Measurements from ENCODE around the gene APPL2. TPM values are rescaled to one million over a fixed set of nuclear protein-coding genes. Genes with fewer than 3 reads are reported as not detected.

The APPL2 gene
- total and polyA plus RNA-seq, 2 of the 13 experiments (the other 11 are each of a cell fraction or from before 2014, with no cell fraction given) = 9.9 to 11.1 TPM

DNA sequence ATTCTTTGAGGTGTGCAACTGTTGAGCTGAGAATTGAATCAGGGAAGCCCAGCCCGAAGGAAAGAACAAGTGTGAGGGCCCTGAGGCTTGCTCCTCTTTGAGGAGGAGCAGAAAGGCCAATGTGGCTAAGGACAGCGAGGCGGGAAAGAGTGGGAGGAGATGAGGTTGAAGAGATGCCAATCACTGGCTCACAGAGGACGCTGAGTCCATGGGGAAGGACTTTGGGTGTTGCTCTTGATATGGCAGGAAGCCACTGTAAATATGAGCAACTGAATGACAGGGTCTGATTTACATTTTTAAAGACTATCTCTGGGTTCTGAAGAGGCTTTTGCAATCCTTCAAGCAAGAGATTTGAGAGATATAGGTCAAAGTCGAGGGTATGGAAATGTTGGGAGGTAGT is 3.3 kb upstream of the APPL2 start (continued):
- TF ChIP-seq ZNF260 (CRISPR knock-in tag; IDR thresholded peaks at IDR 0.05; ENCODE audit: borderline replicate concordance, low read depth) (no peak), FOXM1 (CRISPR knock-in tag; IDR thresholded peaks at IDR 0.05) (no peak), TFAP4 (IDR thresholded peaks at IDR 0.05; ENCODE audit: borderline replicate concordance, low read depth) (no peak), EZH2 (conservative IDR thresholded peaks at IDR 0.05; ENCODE audit: low read depth, low read length) (no peak), ZIK1 (CRISPR knock-in tag; IDR thresholded peaks at IDR 0.05; ENCODE audit: borderline replicate concordance, low read depth) (no peak), DRAP1 (CRISPR knock-in tag; IDR thresholded peaks at IDR 0.05) (no peak), ATF7 (IDR thresholded peaks at IDR 0.05) (no peak), ATF7 (CRISPR knock-in tag; IDR thresholded peaks at IDR 0.05) (no peak), NAIF1 (CRISPR knock-in tag; IDR thresholded peaks at IDR 0.05; ENCODE audit: borderline replicate concordance) (no peak), ZNF614 (CRISPR knock-in tag; IDR thresholded peaks at IDR 0.05; ENCODE audit: borderline replicate concordance) (no peak), SNRNP70 (IDR thresholded peaks at IDR 0.05; ENCODE audit: low read depth, low read length) (no peak), ZFP37 (CRISPR knock-in tag; IDR thresholded peaks at IDR 0.05; ENCODE audit: borderline replicate concordance) (no peak), ZSCAN20 (CRISPR knock-in tag; IDR thresholded peaks at IDR 0.05; ENCODE audit: borderline replicate concordance) (no peak), FOXA1 (IDR thresholded peaks at IDR 0.05) (no peak), FOXA1 (CRISPR knock-in tag; IDR thresholded peaks at IDR 0.05) (peak; percentile 34; the same call in 1 of the 2 replicates), KAT7 (CRISPR knock-in tag; IDR thresholded peaks at IDR 0.05; ENCODE audit: borderline replicate concordance) (no peak), ATF3 (CRISPR knock-in tag; IDR thresholded peaks at IDR 0.05) (no peak)
- TF ChIP-seq, protein P1, sequence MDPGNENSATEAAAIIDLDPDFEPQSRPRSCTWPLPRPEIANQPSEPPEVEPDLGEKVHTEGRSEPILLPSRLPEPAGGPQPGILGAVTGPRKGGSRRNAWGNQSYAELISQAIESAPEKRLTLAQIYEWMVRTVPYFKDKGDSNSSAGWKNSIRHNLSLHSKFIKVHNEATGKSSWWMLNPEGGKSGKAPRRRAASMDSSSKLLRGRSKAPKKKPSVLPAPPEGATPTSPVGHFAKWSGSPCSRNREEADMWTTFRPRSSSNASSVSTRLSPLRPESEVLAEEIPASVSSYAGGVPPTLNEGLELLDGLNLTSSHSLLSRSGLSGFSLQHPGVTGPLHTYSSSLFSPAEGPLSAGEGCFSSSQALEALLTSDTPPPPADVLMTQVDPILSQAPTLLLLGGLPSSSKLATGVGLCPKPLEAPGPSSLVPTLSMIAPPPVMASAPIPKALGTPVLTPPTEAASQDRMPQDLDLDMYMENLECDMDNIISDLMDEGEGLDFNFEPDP (CRISPR knock-in tag; conservative IDR thresholded peaks at IDR 0.05) = no peak
- TF ChIP-seq, protein P2, sequence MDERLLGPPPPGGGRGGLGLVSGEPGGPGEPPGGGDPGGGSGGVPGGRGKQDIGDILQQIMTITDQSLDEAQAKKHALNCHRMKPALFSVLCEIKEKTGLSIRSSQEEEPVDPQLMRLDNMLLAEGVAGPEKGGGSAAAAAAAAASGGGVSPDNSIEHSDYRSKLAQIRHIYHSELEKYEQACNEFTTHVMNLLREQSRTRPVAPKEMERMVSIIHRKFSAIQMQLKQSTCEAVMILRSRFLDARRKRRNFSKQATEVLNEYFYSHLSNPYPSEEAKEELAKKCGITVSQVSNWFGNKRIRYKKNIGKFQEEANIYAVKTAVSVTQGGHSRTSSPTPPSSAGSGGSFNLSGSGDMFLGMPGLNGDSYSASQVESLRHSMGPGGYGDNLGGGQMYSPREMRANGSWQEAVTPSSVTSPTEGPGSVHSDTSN (CRISPR knock-in tag; IDR thresholded peaks at IDR 0.05) = peak; percentile 59; the same call in 1 of the 2 replicates
- TF ChIP-seq, protein P3, sequence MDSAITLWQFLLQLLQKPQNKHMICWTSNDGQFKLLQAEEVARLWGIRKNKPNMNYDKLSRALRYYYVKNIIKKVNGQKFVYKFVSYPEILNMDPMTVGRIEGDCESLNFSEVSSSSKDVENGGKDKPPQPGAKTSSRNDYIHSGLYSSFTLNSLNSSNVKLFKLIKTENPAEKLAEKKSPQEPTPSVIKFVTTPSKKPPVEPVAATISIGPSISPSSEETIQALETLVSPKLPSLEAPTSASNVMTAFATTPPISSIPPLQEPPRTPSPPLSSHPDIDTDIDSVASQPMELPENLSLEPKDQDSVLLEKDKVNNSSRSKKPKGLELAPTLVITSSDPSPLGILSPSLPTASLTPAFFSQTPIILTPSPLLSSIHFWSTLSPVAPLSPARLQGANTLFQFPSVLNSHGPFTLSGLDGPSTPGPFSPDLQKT (CRISPR knock-in tag; IDR thresholded peaks at IDR 0.05; ENCODE audit: borderline replicate concordance) = no peak
- TF ChIP-seq, protein P4, sequence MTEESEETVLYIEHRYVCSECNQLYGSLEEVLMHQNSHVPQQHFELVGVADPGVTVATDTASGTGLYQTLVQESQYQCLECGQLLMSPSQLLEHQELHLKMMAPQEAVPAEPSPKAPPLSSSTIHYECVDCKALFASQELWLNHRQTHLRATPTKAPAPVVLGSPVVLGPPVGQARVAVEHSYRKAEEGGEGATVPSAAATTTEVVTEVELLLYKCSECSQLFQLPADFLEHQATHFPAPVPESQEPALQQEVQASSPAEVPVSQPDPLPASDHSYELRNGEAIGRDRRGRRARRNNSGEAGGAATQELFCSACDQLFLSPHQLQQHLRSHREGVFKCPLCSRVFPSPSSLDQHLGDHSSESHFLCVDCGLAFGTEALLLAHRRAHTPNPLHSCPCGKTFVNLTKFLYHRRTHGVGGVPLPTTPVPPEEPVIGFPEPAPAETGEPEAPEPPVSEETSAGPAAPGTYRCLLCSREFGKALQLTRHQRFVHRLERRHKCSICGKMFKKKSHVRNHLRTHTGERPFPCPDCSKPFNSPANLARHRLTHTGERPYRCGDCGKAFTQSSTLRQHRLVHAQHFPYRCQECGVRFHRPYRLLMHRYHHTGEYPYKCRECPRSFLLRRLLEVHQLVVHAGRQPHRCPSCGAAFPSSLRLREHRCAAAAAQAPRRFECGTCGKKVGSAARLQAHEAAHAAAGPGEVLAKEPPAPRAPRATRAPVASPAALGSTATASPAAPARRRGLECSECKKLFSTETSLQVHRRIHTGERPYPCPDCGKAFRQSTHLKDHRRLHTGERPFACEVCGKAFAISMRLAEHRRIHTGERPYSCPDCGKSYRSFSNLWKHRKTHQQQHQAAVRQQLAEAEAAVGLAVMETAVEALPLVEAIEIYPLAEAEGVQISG (CRISPR knock-in tag; IDR thresholded peaks at IDR 0.05) = no peak
- TF ChIP-seq, protein P5, sequence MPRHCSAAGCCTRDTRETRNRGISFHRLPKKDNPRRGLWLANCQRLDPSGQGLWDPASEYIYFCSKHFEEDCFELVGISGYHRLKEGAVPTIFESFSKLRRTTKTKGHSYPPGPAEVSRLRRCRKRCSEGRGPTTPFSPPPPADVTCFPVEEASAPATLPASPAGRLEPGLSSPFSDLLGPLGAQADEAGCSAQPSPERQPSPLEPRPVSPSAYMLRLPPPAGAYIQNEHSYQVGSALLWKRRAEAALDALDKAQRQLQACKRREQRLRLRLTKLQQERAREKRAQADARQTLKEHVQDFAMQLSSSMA (CRISPR knock-in tag; IDR thresholded peaks at IDR 0.05) = no peak
